Left lobe of liver (tissue), 2 donors: ENCODE data around the gene UMODL1. TPM values are rescaled to one million over a fixed set of nuclear protein-coding genes. Genes with fewer than 3 reads are reported as not detected.
A peak's percentile ranks its signal among the peaks of the same experiment; 100 is the strongest.

Source experiments
- ATAC-seq: fragments of 200-7000 bp; cut with Tn5 transposase; one replicate; pipeline ENCODE4 v1.9.1; 2020; ENCODE audit warnings: mild to moderate bottlenecking, moderate library complexity
- DNase-seq: peaks from one replicate; pipeline ENCODE4 v3.0.0-alpha.2; 2020; ENCODE audit warnings: low spot score
- total RNA-seq: library from RNA; stranded (reverse); gene quantifications from one replicate; pipeline ENCODE4 v1.2.1, GENCODE V29; 2021
- donor health status: DM: no; HTN: no; CAD: no; lungs with moderate emphysema.
- donor health status: DM: no; HTN: yes; CAD: no.

The UMODL1 gene
- total RNA-seq, 1 donor from 2014 or later = 0.18 TPM

- ATAC-seq (no peak), DNase-seq (no peak)
Measured at GRCh38 chr21:42146821-42147220, 75.7 kb downstream of the UMODL1 start.

GRCh38 chr21:42147386-42148020 is 76.4 kb downstream of the UMODL1 start:
- DNase-seq = no peak

GRCh38 chr21:42148097-42148496 is 77.0 kb downstream of the UMODL1 start:
- ATAC-seq (no peak), DNase-seq (no peak)

More at GRCh38 chr21:42147386-42148020, 76.4 kb downstream of the UMODL1 start:
- no peak for ATAC-seq

GRCh38 chr21:42148584-42148983 is 77.5 kb downstream of the UMODL1 start:
- DNase-seq = no peak
- ATAC-seq = no peak

- DNase-seq (no peak), ATAC-seq (no peak)
Measured at GRCh38 chr21:42149656-42150473, 78.7 kb downstream of the UMODL1 start.

- DNase-seq = no peak
- ATAC-seq = no peak
Measured at GRCh38 chr21:42150474-42151085, 79.5 kb downstream of the UMODL1 start.

GRCh38 chr21:42151148-42151947 is 80.2 kb downstream of the UMODL1 start:
- no peak for ATAC-seq
- DNase-seq = no peak

GRCh38 chr21:42151948-42152220 is 80.8 kb downstream of the UMODL1 start:
- no peak for DNase-seq
- ATAC-seq = no peak

- DNase-seq (no peak), ATAC-seq (no peak)
Measured at GRCh38 chr21:42153046-42153686, 82.0 kb downstream of the UMODL1 start.

GRCh38 chr21:42153746-42154145 is 82.6 kb downstream of the UMODL1 start:
- ATAC-seq (no peak), DNase-seq (no peak)

- ATAC-seq (no peak), DNase-seq (no peak)
Measured at GRCh38 chr21:42154237-42155044, 83.3 kb downstream of the UMODL1 start.

GRCh38 chr21:42155045-42155855 is 84.1 kb downstream of the UMODL1 start:
- DNase-seq = no peak
- ATAC-seq = no peak

GRCh38 chr21:42156690-42157605 is 85.8 kb downstream of the UMODL1 start:
- ATAC-seq (peak; percentile 23), DNase-seq (peak; percentile 42)

- ATAC-seq (no peak), DNase-seq (no peak)
Measured at GRCh38 chr21:42157606-42158310, 86.6 kb downstream of the UMODL1 start.

GRCh38 chr21:42158846-42159245 is 87.7 kb downstream of the UMODL1 start:
- DNase-seq (no peak), ATAC-seq (no peak)

GRCh38 chr21:42159560-42160110 is 88.5 kb downstream of the UMODL1 start:
- DNase-seq = no peak
- ATAC-seq = no peak

GRCh38 chr21:42160111-42160721 is 89.1 kb downstream of the UMODL1 start:
- DNase-seq (no peak), ATAC-seq (no peak)
